ENCODE measurements around the gene TNFRSF13B.
"Not testable (repeated sequence)": the region's sequence is repeated elsewhere in the genome, so short reads cannot be mapped to it uniquely, and the experiment has no call there.

Gene TNFRSF13B

DNA sequence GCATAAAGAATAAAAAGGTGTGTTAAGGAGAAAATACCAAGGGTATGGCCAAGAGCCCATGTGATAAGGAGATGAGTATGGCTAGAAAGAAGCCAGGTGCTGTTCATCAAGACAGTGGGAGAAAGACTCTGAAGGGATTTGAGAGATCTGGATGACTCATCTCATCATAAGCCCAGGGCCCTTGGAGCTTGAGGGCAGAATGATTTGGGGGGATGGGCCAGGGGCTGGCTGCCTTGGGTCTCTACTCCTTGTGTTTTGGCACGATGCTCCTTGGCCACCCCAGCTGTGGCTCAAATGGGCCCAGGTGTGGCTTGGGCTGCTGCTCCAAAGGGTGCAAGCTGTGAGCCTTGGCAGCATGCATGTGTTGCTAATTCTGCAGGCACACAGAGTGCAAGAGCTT, 14.5 kb upstream of the TNFRSF13B start:
- DNase-seq (ENCODE audit: low read depth): no peak

GRCh38 chr17:16981928-16982327, 10.0 kb upstream of the TNFRSF13B start:
- DNase-seq (ENCODE audit: low read depth): no peak

- DNase-seq (ENCODE audit: low read depth): no peak
Measured at GRCh38 chr17:16980813-16981731, 9.2 kb upstream of the TNFRSF13B start.

GRCh38 chr17:16980061-16980460, 8.1 kb upstream of the TNFRSF13B start:
- no peak for DNase-seq (ENCODE audit: low read depth)

DNA sequence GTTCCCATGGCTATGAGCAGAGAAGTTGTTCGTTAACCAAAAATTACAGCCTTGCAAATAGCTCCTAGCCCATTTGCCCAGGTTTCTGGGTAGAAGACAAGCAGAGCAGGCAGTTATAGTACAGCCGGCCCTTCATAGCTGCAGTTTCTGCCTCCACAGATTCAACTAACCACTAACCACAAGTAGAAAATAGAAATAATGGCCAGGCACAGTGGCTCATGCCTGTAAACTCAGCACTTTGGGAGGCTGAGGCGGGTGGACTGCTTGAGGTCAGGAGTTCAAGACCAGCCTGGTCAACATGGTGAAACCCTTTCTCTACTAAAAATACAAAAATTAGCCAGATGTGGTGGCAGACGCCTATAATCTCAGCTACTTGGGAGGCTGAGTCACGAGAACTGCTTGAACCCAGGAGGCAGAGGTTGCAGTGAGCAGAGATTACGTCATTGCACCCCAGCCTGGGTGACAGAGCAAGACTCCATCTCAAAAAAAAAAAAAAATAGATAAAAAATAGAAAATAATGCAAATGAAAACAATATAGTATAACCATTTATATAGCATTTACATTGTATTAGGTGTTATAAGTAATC, 7.4 kb upstream of the TNFRSF13B start:
- DNase-seq (ENCODE audit: low read depth): not testable (repeated sequence)

DNA sequence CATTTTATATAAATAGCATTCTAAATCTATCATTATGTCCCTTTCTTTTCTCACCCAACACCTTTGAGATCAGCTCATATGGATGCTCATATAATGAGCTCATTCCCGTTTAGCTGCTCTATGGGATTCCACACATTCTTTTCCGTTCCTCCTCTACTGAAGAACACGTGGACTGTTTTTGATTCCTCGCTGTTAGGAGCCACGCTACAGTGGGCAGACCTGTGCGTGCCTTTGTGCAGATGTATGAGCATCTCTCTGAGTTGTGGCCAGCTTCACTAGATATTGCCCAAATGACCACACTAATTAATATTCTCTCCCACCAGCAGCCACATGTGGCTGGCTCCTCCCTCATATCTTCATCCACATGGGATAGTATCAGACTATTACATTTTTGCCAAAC, 6.0 kb upstream of the TNFRSF13B start:
- DNase-seq (ENCODE audit: low read depth): no peak

DNA sequence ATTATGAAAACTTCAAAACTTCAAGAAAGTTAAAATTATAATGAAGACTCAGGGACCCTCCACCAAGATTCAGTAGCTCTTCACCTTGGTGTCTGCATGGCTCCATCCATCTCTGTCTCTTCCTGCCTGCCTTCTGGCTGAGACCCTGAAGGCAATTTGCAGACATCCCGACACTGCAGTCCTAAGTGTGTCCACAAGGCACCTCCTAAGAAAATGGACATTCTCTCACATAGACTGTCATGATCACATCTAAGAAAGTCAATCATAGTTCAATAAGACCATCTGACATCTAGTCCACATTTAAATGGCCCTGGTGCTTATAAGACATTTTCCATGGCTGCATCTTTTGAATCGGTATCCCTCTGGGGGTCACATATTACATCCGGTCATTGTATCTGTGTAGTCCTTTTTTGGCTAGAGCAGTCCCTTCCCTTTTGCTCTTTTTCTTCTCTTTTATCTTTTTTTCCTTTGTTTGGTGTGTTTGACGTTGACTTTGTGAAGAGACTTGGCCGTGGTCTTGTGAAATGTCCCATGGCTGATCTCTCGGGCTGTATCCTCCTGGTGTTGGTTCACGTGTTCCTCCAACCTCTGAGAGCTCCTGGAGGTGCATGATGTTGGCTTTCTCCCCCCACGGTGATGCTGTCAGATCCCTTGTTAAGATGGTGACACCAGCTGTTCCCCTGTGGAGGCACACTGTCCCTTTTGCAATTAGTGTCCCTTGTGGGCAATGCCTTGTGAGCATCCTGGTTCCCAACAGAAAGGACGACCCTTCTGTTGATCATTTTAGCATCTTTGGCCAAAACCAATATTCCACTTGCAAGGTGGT, 5.0 kb upstream of the TNFRSF13B start:
- no peak for DNase-seq (ENCODE audit: low read depth)

DNA sequence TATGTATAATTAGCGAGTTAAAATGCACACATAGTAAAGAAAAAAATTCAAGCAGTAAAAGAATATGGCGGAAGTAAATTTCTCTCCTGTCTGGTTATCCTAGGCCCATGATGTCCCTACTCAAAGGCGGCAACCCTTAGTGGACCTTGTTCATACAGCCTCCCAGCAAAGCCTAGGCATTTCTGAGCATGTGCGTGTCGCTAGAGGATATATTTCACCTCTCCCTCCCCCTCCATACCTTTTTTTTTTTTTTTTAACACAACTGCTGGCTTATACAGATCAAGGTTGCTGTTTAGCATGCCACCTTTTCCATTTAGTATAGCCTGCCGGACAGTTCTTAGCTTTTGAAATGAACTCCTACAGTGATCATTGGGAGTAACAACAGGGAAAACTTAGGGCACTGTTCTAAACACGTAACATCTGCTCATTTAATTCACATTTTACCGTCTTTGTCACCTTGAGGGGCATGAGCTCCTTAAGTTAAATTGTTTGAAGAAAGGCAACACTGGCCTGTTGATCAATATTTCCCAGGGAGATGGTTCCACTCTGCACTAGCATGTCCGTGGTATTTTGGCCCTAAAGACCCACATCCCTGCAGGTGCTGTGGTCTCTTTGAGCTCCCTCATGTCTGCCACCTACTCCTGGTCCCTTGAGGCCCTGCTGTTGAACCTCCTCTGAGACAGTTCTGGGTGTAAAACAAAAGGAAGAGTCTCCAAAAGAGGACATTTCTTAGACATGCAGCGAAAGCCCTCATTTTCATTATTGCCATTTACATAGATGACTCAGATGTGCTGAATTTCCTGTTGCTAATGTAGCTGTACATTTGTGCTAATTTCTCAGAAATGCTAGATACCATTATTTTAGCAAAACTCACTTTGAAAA, 4.1 kb upstream of the TNFRSF13B start:
- no peak for DNase-seq (ENCODE audit: low read depth)

DNA sequence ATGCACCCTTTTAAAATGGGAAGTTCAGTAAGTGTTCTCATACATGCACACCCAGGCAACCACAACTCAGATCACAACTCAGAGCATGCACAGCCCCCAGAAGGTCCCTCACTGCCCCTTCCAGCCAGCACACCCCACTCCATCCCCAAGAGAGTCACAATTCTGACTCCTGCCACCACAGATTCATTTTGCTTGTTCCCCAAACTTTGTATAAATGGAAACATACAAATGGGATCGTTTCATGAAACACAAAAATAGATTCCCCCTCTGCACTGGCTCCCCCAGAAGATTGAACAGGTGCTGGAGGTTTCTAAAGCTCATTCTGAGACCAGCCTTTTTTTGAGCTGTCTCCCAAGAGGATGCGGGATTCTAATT, 3.3 kb upstream of the TNFRSF13B start:
- DNase-seq (ENCODE audit: low read depth): no peak

DNA sequence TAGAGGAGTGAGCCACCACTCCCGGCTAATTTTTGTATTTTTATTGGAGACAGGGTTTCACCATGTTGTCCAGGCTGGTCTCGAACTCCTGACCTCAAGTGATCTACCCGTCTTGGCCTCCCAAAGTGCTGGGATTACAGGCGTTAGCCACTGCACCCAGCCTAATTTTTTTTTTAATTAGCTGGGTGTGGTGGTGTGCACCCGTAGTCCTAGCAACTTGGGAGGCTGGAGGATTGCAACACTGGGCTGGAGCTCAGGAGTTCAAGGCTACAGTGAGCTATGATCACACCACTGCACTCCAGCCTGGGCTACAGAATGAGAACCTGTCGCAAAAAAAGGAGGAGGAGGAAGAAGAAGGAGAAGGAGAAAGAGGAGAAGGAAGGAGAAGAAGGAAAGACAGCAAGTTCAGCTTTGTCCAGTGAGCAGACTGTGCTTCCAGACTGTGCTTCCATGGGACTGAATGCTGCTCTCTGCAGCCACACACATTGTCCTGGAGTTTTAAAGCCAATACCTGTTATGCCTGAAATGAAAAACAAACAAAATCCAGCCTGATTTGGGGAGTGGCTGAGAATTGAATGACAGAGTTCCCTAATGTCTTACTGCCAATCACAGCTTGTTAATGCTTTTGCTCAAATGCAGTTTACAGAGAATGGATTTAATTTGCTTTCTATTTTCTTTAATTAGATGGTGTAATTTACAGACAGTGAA, 2.8 kb upstream of the TNFRSF13B start:
- no peak for DNase-seq (ENCODE audit: low read depth)

GRCh38 chr17:16973760-16974540, 2.0 kb upstream of the TNFRSF13B start:
- DNase-seq (ENCODE audit: low read depth): no peak

DNA sequence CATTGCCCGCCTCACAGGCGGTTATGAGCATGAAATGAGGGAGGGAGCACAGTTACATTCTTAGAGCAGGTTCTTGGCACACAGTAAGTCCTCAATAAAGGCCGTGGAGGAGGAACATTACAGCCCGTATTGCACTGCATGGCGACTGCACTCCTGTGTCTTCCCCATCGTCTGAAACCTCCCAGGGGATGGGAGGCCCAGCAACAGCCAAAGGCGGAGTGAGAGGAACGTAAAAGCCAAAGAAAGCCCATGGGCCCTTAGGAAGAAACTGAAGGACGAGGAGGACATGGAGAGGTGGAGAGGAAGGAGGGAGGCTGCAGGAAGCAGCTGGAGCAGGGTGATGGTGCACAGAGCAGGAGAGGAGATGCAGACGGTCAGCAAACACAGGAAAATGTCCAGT, 1.1 kb upstream of the TNFRSF13B start:
- DNase-seq (ENCODE audit: low read depth): not testable (repeated sequence)

DNA sequence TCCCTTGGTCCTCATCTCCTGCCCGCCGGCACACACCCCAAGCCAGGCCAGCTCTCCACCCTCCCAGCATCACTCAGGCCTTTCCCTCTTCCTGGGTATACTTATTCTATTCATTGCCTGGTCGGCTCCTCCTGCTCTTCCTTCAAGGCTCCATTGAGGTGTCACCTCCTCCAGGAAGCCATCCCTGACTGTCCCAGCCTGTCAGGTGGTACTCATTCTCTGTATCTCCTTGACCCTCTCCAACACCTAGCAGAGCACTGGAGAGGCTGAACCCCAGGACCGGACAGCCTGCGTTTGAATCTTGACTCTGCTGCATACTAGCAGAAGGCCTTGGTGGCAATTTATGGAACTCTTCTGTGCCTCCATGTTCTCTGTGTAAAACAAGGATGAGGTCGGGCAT, 428 bp upstream of the TNFRSF13B start:
- DNase-seq (ENCODE audit: low read depth): no peak

DNA sequence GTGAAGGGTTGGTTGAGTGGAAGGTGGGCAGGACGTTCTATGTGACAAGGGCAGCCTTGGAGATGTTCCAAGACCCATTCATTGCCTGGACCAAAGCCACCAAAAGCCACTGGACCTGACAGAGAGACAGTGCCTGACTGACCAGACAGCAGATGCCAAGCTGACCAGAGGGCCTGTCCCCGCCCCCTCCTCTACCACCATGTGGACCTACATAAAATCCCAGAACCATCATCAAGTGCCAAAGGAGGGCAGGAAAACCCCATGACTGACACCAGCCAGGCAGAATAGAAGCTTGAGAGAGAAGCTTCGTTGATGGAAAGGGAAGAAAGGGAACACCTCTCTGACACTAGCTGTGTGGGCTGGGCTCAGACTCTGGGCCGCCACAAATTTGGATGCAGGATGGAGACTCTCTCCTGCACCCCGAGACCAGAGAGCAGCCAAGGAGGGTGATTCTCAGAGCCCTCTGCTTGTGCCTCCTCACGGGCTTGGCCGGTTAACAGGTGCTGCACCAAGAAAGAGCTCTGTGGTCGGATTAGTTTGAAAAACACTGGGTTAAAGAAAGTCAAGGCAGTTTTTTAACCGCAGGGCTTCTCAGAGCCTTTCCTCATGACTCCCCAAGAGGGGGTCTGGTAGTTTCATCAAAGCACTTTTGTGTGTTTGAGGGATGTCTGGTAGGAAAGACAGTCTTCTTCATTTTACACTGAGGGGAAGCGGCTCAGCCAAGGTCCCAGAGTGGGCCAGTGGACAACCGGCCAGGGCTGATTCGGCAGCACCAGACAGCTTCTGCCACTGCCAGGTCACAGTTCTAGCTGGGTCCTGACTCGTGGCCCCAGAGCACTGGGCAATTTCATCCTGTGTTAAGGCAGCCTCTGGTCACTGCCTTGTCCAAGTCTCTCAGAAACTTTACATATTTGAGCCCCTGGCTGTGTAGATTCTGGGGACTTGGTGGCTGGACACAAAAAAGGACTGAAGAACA, 1.7 kb downstream of the TNFRSF13B start:
- DNase-seq (ENCODE audit: low read depth): no peak

- no peak for DNase-seq (ENCODE audit: low read depth)
Measured at GRCh38 chr17:16968786-16969185, 3.1 kb downstream of the TNFRSF13B start.

DNA sequence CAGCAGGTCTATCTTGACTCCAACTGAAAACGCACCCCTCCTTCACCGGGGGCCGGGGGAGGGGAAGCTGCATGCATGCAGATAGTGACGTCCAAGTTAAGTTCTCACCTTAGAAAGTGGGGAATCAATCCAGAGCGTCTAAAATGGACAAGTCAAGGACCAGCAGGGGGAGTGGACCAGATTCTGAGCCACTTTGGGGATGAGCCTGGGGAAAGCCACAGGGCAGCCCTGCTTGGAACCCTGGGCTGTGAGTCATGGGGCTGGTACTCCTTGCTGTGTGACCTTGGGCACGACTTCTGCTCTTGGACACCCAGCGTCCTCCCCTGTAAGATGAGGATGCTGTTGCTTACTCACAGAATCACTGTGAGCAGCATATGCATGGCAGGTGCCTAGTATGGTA, 9.1 kb downstream of the TNFRSF13B start:
- DNase-seq (ENCODE audit: low read depth): no peak

DNA sequence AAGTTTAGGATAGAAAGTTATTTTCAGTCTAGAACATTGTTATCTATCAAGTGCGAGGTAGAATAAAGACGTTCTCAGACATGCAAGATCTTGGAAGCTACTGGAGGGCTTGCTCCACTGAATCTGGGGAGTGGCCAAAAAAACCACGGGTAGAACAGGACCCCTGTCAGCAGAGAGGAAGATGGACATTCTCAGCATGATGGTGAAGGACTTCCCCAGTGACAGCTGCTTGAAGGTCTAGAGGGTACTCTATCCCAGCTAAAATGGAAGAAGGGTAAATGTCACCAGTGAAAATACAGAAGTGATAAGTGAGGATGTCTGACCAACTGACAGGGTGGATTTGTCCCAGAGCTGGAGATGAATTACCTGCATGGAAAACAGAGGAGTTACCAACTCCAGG, 10.1 kb downstream of the TNFRSF13B start:
- no peak for DNase-seq (ENCODE audit: low read depth)

GRCh38 chr17:16961022-16961421, 10.9 kb downstream of the TNFRSF13B start:
- DNase-seq (ENCODE audit: low read depth): not testable (repeated sequence)

- not testable (repeated sequence) for DNase-seq (ENCODE audit: low read depth)
Measured at GRCh38 chr17:16955011-16955410, 16.9 kb downstream of the TNFRSF13B start.
